HCT116 (cell line): ENCODE results near the gene CAMK2D. TPM values are rescaled to one million over a fixed set of nuclear protein-coding genes. Genes with fewer than 3 reads are reported as not detected.

Experiments
- ATAC-seq: fragments of 200-7000 bp; cut with Tn5 transposase; 2 replicates; pipeline ENCODE4 v1.9.1; 2020; ENCODE audit warnings: mild to moderate bottlenecking, moderate library complexity
- BruUV-seq: library from RNA; stranded (reverse); fragments of 400-500 nt; replicated peaks from 2 replicates; lab custom pipeline; 2021; lab: Mats Ljungman, UMichigan
- CTCF ChIA-PET: fragments of 300-600 bp; sonication (Branson Sonifier 250); formaldehyde crosslinking; loops from one replicate; lab custom pipeline; 2021; ENCODE audit warnings: antibody characterized with exemption; lab: Charles Lee
- POLR2A ChIA-PET: fragments of 300-600, 350-600 bp; sonication (Branson Sonifier 250); formaldehyde crosslinking; loops from one replicate; lab custom pipeline; 2021; ENCODE audit warnings: antibody characterized with exemption; lab: Charles Lee
- RAD21 ChIA-PET, 2 experiments: fragments of 300-600 bp; sonication (Branson Sonifier 250); formaldehyde crosslinking; loops; one replicate each; lab custom pipeline; 2023; ENCODE audit warnings: low total read pairs in 2 of 2; ENCODE audit not compliant: uncharacterized antibody in 2 of 2, unreplicated experiment in 2 of 2, low non-redundant PET in 1 of 2; lab: Charles Lee
- DNase-seq: peaks from one replicate; pipeline ENCODE4 v3.0.0-alpha.2; 2010; ENCODE audit warnings: low read depth, low spot score
- H2AFZ ChIP-seq: fragments of 200-600 bp; shearing (Covaris generic), sonication (generic); 2 replicates; pipeline ENCODE4 v1.6.1; 2017; ENCODE audit warnings: low read depth, mixed run types, mixed read lengths, antibody characterized with exemption, low read length; ENCODE audit not compliant: poor library complexity, severe bottlenecking
- H3K27ac ChIP-seq: 2 replicates; pipeline ENCODE4 v1.5.1; 2012; ENCODE audit warnings: low read depth, low read length
- H3K27me3 ChIP-seq: fragments of 200-600 bp; sonication (generic); 2 replicates; pipeline ENCODE4 v1.6.1; 2016; ENCODE audit warnings: mixed run types, low read length, mixed read lengths; ENCODE audit not compliant: insufficient read depth
- H3K36me3 ChIP-seq, 2 experiments: fragments of 200-500 bp in 1 of 2; fragments of 200-600 bp in 1 of 2; sonication (Bioruptor generic) in 1 of 2; sonication (generic) in 1 of 2; 2 replicates each; pipeline versions ENCODE4 v1.5.1 to v1.6.1; 2014 to 2016; ENCODE audit warnings: low read length in 2 of 2, inconsistent platforms in 1 of 2, mixed read lengths in 1 of 2, mixed run types in 1 of 2; ENCODE audit not compliant: insufficient read depth in 2 of 2, control insufficient read depth in 1 of 2
- H3K4me1 ChIP-seq, 2 experiments: fragments of 200-600 bp in 1 of 2; sonication (generic) in 1 of 2; 2 replicates each; pipeline versions ENCODE4 v1.5.1 to v1.6.1; 2012 to 2017; ENCODE audit warnings: low read length in 2 of 2, inconsistent platforms in 1 of 2, mild to moderate bottlenecking in 1 of 2, mixed read lengths in 1 of 2, mixed run types in 1 of 2, moderate library complexity in 1 of 2; ENCODE audit not compliant: insufficient read depth in 2 of 2, control insufficient read depth in 1 of 2
- H3K4me2 ChIP-seq: fragments of 200-600 bp; sonication (generic); 2 replicates; pipeline ENCODE4 v1.6.1; 2017; ENCODE audit warnings: mixed run types, low read length, mixed read lengths
- H3K4me3 ChIP-seq, 2 experiments: fragments of 200-600 bp in 1 of 2; sonication (generic) in 1 of 2; replicated peaks in 1 of 2; 2 replicates each; pipeline ENCODE4 v1.5.1; 2011 to 2016; ENCODE audit warnings: low read length in 2 of 2, control low read depth in 1 of 2, low read depth in 1 of 2, mild to moderate bottlenecking in 1 of 2, mixed read lengths in 1 of 2, mixed run types in 1 of 2
- H3K79me2 ChIP-seq: fragments of 200-600 bp; sonication (generic); 2 replicates; pipeline ENCODE4 v1.6.1; 2017; ENCODE audit warnings: mild to moderate bottlenecking, mixed run types, low read length, moderate library complexity, mixed read lengths; ENCODE audit not compliant: insufficient read depth
- H3K9ac ChIP-seq: fragments of 200-600 bp; sonication (generic); 2 replicates; pipeline ENCODE4 v1.6.1; 2016; ENCODE audit warnings: low read length, mixed read lengths
- H3K9me2 ChIP-seq: fragments of 200-600 bp; sonication (generic), shearing (Covaris generic); 2 replicates; pipeline ENCODE4 v1.6.1; 2017; ENCODE audit warnings: mixed run types, mild to moderate bottlenecking, moderate library complexity; ENCODE audit not compliant: insufficient read depth
- H3K9me3 ChIP-seq, 2 experiments: fragments of 200-500 bp in 1 of 2; fragments of 200-600 bp in 1 of 2; sonication (Bioruptor generic) in 1 of 2; sonication (generic) in 1 of 2; 2 replicates each; pipeline ENCODE4 v1.6.1; 2014 to 2017; ENCODE audit warnings: low read length in 2 of 2, mixed read lengths in 2 of 2, inconsistent platforms in 1 of 2, low read depth in 1 of 2, mild to moderate bottlenecking in 1 of 2, mixed run types in 1 of 2, moderate library complexity in 1 of 2; ENCODE audit not compliant: control insufficient read depth in 1 of 2, insufficient read depth in 1 of 2
- H4K20me1 ChIP-seq: fragments of 200-600 bp; sonication (generic), shearing (Covaris generic); 2 replicates; pipeline ENCODE4 v1.6.1; 2017; ENCODE audit warnings: mixed run types, mild to moderate bottlenecking, moderate library complexity; ENCODE audit not compliant: insufficient read depth
- EZH2phosphoT487 ChIP-seq: fragments of 200-600 bp; IDR thresholded peaks from 2 replicates; pipeline ENCODE4 v1.6.1; 2018; ENCODE audit warnings: antibody characterized with exemption, borderline replicate concordance
- JUND ChIP-seq: IDR thresholded peaks from 2 replicates; pipeline ENCODE4 v1.6.1; 2012
- POLR2AphosphoS5 ChIP-seq: IDR thresholded peaks from 2 replicates; pipeline ENCODE4 v1.6.1; 2011; ENCODE audit warnings: mild to moderate bottlenecking, low read depth, low read length, moderate library complexity
- REST ChIP-seq: IDR thresholded peaks from 2 replicates; pipeline ENCODE4 v1.6.1; 2012; ENCODE audit warnings: low read depth
- SIN3A ChIP-seq: IDR thresholded peaks from 2 replicates; pipeline ENCODE4 v1.6.1; 2012; ENCODE audit warnings: low read depth
- SP1 ChIP-seq: IDR thresholded peaks from 2 replicates; pipeline ENCODE4 v1.6.1; 2012; ENCODE audit warnings: low read depth
- SRF ChIP-seq: IDR thresholded peaks from 2 replicates; pipeline ENCODE4 v1.6.1; 2012; ENCODE audit warnings: low read depth
- TCF7L2 ChIP-seq: IDR thresholded peaks from 2 replicates; pipeline ENCODE4 v1.7.0; 2011; ENCODE audit warnings: borderline replicate concordance, inconsistent platforms; ENCODE audit not compliant: insufficient read depth, insufficient read length; ENCODE audit errors: extremely low read depth
- ZNF274 ChIP-seq: fragments of 200-500 bp; sonication (Bioruptor generic); IDR thresholded peaks from 2 replicates; pipeline ENCODE4 v1.6.1; 2014; ENCODE audit warnings: mild to moderate bottlenecking, low read depth, low read length, inconsistent platforms
- intact Hi-C: fragments of 100-400 bp; cut with micrococcal nuclease; formaldehyde crosslinking; loops from 2 replicates; pipeline ENCODE4 v1.10.0; 2022
- total RNA-seq: library from RNA; stranded (reverse); gene quantifications from one replicate; pipeline ENCODE4 v1.2.1, GENCODE V29; 2021; ENCODE audit not compliant: unreplicated experiment
- TF ChIP-seq, protein P1 (sequence below): IDR thresholded peaks from 2 replicates; pipeline ENCODE4 v1.6.1; 2012

Gene CAMK2D
- total RNA-seq, 1 experiment from 2014 or later = 67.0 TPM

DNA sequence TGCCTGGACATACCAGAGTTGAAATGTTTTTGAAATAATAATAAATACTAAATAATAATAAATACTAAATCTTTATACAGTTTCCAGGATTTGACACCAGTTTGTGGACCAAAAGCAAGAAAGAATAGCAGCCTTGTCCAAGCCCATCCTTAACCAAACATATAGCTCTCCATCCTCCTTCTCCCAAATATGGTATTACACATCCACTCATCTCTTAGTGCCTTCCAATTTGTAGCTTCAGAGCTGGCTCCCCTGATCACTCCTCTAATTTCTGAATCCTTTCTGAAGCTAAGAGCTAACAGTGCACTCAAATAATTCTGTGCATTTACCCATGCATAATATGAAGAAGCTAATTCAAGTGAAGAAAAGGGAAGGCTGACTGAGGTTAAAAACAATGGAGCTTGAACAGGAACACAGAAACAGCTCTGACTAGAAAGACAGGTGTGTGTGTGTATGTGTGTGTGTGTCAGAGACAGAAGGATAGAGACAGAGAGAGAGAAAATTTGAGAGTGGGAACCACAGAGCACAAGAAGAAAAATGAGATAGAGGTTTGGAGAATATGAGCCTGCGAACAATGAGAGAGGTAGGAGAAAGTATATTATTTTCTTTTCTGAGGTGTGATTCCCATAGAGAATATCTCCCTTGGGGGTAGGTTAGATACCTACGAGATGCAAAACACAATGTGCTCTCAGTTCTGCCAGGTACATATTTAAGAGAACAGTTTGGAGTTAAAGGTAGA, 123.5 kb downstream of the CAMK2D start:
- no peaks in the 10 kb centered on the region for H3K9me3 ChIP-seq
- peaks cover 13 to 19% of the 10 kb centered on the region in 2 experiments; a peak in 3 of 4 replicates for H3K4me1 ChIP-seq
- DNase-seq (no peak), ATAC-seq (no peak)
- no peaks in the 10 kb centered on the region for H3K9me2 ChIP-seq
- no peaks in the 10 kb centered on the region for H3K36me3 ChIP-seq
- no peak overlapping the region for H3K4me2 ChIP-seq
- TF ChIP-seq JUND (no peak), SRF (peak; percentile 54; the same call in 1 of the 2 replicates), REST (no peak)
- TF ChIP-seq, protein P1, sequence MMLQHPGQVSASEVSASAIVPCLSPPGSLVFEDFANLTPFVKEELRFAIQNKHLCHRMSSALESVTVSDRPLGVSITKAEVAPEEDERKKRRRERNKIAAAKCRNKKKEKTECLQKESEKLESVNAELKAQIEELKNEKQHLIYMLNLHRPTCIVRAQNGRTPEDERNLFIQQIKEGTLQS = no peak
- no peak overlapping the region for H3K27ac ChIP-seq
- ChIA-PET RAD21 (no interaction called here), POLR2A (no interaction called here), CTCF (no interaction called here)
- BruUV-seq = no TSS peak
- H3K79me2 ChIP-seq = no peaks in the 10 kb centered on the region; the same call in 1 of the 2 replicates
- no peaks in the 10 kb centered on the region for H4K20me1 ChIP-seq
- H3K9ac ChIP-seq = no peak overlapping the region
- H3K27me3 ChIP-seq = no peaks in the 10 kb centered on the region
- no peak overlapping the region for H3K4me3 ChIP-seq
- intact Hi-C loops = no loop called here
- H2AFZ ChIP-seq = no peak overlapping the region

DNA sequence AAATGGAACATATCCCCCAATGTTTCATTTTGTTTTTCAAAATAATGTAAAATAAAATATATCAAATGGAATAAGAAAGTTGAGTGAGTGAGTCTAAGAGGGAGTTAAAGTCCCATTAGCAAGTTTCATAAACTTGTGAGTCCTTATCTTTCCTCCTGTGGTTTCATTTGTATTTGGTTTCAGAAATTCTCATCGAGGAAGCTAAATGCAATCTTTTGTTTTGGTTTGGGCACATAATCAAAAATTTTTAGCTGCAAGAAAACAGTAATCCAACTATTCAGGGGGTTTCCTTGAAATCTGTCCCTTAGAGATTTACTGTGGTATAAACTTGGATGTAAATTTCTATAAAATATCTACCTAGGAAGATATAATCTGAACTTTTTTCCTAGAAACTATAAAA, 124.2 kb downstream of the CAMK2D start:
- no peaks in the 10 kb centered on the region; the same call in 1 of the 2 replicates for H3K79me2 ChIP-seq
- POLR2A ChIA-PET = no interaction called here
- no peaks in the 10 kb centered on the region for H3K9me3 ChIP-seq
- H3K27ac ChIP-seq = no peak overlapping the region
- no peaks in the 10 kb centered on the region for H3K9me2 ChIP-seq
- ATAC-seq (no peak), DNase-seq (no peak)
- peaks cover 13 to 19% of the 10 kb centered on the region in 2 experiments; a peak in 3 of 4 replicates for H3K4me1 ChIP-seq
- RAD21 ChIA-PET = no interaction called here
- intact Hi-C loops = no loop called here
- H3K9ac ChIP-seq = no peak overlapping the region
- no peaks in the 10 kb centered on the region for H3K27me3 ChIP-seq
- H2AFZ ChIP-seq = no peak overlapping the region
- no peaks in the 10 kb centered on the region for H4K20me1 ChIP-seq
- H3K4me3 ChIP-seq = no peak overlapping the region
- no peaks in the 10 kb centered on the region for H3K36me3 ChIP-seq
- TF ChIP-seq EZH2phosphoT487 = no peak
- no peak for TF ChIP-seq TCF7L2
- no peak for TF ChIP-seq SP1
- TF ChIP-seq POLR2AphosphoS5 = no peak
- TF ChIP-seq ZNF274 = no peak
- TF ChIP-seq SIN3A = no peak
- CTCF ChIA-PET = no interaction called here
- BruUV-seq = no TSS peak
- H3K4me2 ChIP-seq = peak overlapping the region; percentile 20; the same call in 1 of the 2 replicates
